Right atrium auricular region (tissue), 2 donors: ENCODE measurements around the gene MYO18B. TPM values are rescaled to one million over a fixed set of nuclear protein-coding genes. Genes with fewer than 3 reads are reported as not detected.

ENCODE experiments used
- DNase-seq: peaks from one replicate; pipeline ENCODE4 v3.0.0-alpha.2; 2019; ENCODE audit warnings: low spot score
- H3K27ac ChIP-seq, 2 donors: fragments of 200-600 bp; sonication (generic); 1 replicate in 1 of 2; 2 replicates in 1 of 2; pipeline ENCODE4 v1.5.1; 2016 to 2019
- H3K27me3 ChIP-seq, 2 donors: fragments of 200-600 bp; sonication (generic); one replicate each; pipeline versions ENCODE4 v1.5.1 to v1.6.0; 2017 to 2019
- H3K36me3 ChIP-seq: fragments of 200-600 bp; sonication (generic); one replicate; pipeline ENCODE4 v1.5.1; 2016
- H3K4me1 ChIP-seq, 2 donors: fragments of 200-600 bp; sonication (generic); one replicate each; pipeline versions ENCODE4 v1.5.1 to v1.6.0; 2017 to 2019
- H3K4me3 ChIP-seq, 2 donors: fragments of 200-600 bp; sonication (generic); 1 replicate in 1 of 2; 2 replicates in 1 of 2; pipeline ENCODE4 v1.5.1; 2017 to 2019; ENCODE audit warnings: mild to moderate bottlenecking in 1 of 2, moderate library complexity in 1 of 2
- H3K9me3 ChIP-seq, 2 donors: fragments of 200-600 bp; sonication (generic); one replicate each; pipeline ENCODE4 v1.5.1; 2019
- CTCF ChIP-seq, 2 donors: fragments of 200-600 bp; sonication (generic); IDR thresholded peaks; one replicate each; pipeline ENCODE4 v1.5.1; 2019; ENCODE audit warnings: antibody characterized with exemption in 2 of 2
- total RNA-seq, 2 donors: library from RNA; depleted of rRNA; stranded (reverse); fragments of >200 nt; gene quantifications; one replicate each; pipeline ENCODE4 v1.1.0, GENCODE V29; 2016

Gene MYO18B
- total RNA-seq, 2 donors from 2014 or later, result 119 to 247 TPM

- Histone ChIP-seq H3K4me1 (peaks cover 0 to 11% of the 10 kb centered on the region in 2 donors), H3K36me3 (peaks cover 96% of the 10 kb centered on the region), H3K27ac (no peak overlapping the region), H3K9me3 (no peaks in the 10 kb centered on the region), H3K4me3 (no peak overlapping the region), H3K27me3 (no peaks in the 10 kb centered on the region)
- DNase-seq, result no peak
- TF ChIP-seq CTCF (IDR thresholded peaks at IDR 0.05), result no peak
These were observed 88.1 kb downstream of the MYO18B start for GRCh38 chr22:25829808-25830777.

DNA sequence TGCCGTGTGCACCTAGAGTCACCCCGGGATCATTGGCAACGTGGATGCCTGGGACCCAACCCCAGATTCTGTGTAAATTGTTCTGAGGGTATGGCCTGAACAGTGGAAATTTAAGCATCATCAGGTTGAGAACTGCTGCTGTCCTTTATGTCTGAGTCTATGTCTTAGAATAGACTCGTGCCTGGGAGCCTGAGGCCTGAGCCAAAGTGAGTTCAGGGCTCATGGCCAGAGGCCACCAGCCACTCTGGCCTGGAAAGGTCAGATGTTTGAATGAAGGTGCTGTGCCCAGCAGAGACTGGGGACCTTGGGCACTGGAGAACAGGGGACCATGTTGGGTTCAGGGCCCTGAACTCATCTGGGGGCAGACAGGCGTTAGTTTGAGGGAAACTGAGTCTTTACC is 91.1 kb downstream of the MYO18B start:
- no peak for DNase-seq
- peaks cover 84% of the 10 kb centered on the region for H3K36me3 ChIP-seq
- no peaks in the 10 kb centered on the region for H3K27me3 ChIP-seq
- no peaks in the 10 kb centered on the region for H3K9me3 ChIP-seq
- no peak overlapping the region for H3K27ac ChIP-seq
- H3K4me3 ChIP-seq, result no peak overlapping the region
- peaks cover 0 to 11% of the 10 kb centered on the region in 2 donors for H3K4me1 ChIP-seq
- no peak for TF ChIP-seq CTCF (IDR thresholded peaks at IDR 0.05)

- Histone ChIP-seq H3K4me3 (no peak overlapping the region), H3K9me3 (no peaks in the 10 kb centered on the region), H3K4me1 (peaks cover 0 to 11% of the 10 kb centered on the region in 2 donors), H3K36me3 (peaks cover 83% of the 10 kb centered on the region), H3K27me3 (no peaks in the 10 kb centered on the region), H3K27ac (no peak overlapping the region)
- no peak for TF ChIP-seq CTCF (IDR thresholded peaks at IDR 0.05)
- no peak for DNase-seq
These were observed 91.7 kb downstream of the MYO18B start for GRCh38 chr22:25833676-25834075.

- Histone ChIP-seq H3K9me3 (no peaks in the 10 kb centered on the region), H3K4me3 (no peak overlapping the region), H3K4me1 (peaks cover 0 to 11% of the 10 kb centered on the region in 2 donors), H3K27ac (no peak overlapping the region), H3K36me3 (peaks cover 77% of the 10 kb centered on the region), H3K27me3 (no peaks in the 10 kb centered on the region)
- no peak for DNase-seq
- no peak for TF ChIP-seq CTCF (IDR thresholded peaks at IDR 0.05)
These were observed 92.5 kb downstream of the MYO18B start for GRCh38 chr22:25834490-25834889.

- Histone ChIP-seq H3K4me3 (no peak overlapping the region), H3K9me3 (no peaks in the 10 kb centered on the region), H3K27ac (no peak overlapping the region), H3K36me3 (peaks cover 77% of the 10 kb centered on the region), H3K27me3 (no peaks in the 10 kb centered on the region), H3K4me1 (peaks cover 0 to 18% of the 10 kb centered on the region in 2 donors)
- DNase-seq, result no peak
- no peak for TF ChIP-seq CTCF (IDR thresholded peaks at IDR 0.05)
These were observed 93.4 kb downstream of the MYO18B start for GRCh38 chr22:25835348-25835747.
